Panc1 (cell line): ENCODE results near the gene EBF4. TPM values are rescaled to one million over a fixed set of nuclear protein-coding genes. Genes with fewer than 3 reads are reported as not detected.

Source experiments
- ATAC-seq: fragments of 200-7000 bp; cut with Tn5 transposase; 2 replicates; pipeline ENCODE4 v1.9.1; 2020; ENCODE audit warnings: mild to moderate bottlenecking, moderate library complexity
- BruUV-seq: library from RNA; stranded (reverse); fragments of 400-500 nt; replicated peaks from 2 replicates; lab custom pipeline; 2021; lab: Mats Ljungman, UMichigan
- CTCF ChIA-PET: fragments of 300-600 bp; sonication (Branson Sonifier 250); formaldehyde crosslinking; loops from one replicate; lab custom pipeline; 2022; ENCODE audit warnings: antibody characterized with exemption; lab: Charles Lee
- POLR2A ChIA-PET: fragments of 300-600 bp; sonication (Branson Sonifier 250); formaldehyde crosslinking; loops from one replicate; lab custom pipeline; 2022; ENCODE audit warnings: antibody characterized with exemption; lab: Charles Lee
- DNase-seq: peaks from one replicate; pipeline ENCODE4 v3.0.0-alpha.2; 2010; ENCODE audit warnings: low read depth, low spot score
- H3K27ac ChIP-seq: 2 replicates; pipeline ENCODE4 v1.5.1; 2011; ENCODE audit warnings: mild to moderate bottlenecking, low read length, inconsistent platforms
- H3K27me3 ChIP-seq: fragments of 200-500 bp; sonication (Bioruptor generic); 2 replicates; pipeline ENCODE4 v1.6.0; 2014; ENCODE audit warnings: low read length, inconsistent platforms; ENCODE audit not compliant: control insufficient read depth, insufficient read depth
- H3K36me3 ChIP-seq: fragments of 200-500 bp; sonication (Bioruptor generic); 2 replicates; pipeline ENCODE4 v1.5.1; 2014; ENCODE audit warnings: inconsistent platforms, mild to moderate bottlenecking, low read length, moderate library complexity; ENCODE audit not compliant: control insufficient read depth, insufficient read depth
- H3K4me1 ChIP-seq: 2 replicates; pipeline ENCODE4 v1.5.1; 2011; ENCODE audit warnings: inconsistent platforms, mild to moderate bottlenecking, low read length, moderate library complexity; ENCODE audit not compliant: control insufficient read depth, insufficient read depth
- H3K4me3 ChIP-seq, 2 experiments: 2 replicates each; pipeline ENCODE4 v1.5.1; 2011 to 2012; ENCODE audit warnings: low read depth in 2 of 2, low read length in 2 of 2, mild to moderate bottlenecking in 2 of 2, inconsistent platforms in 1 of 2, moderate library complexity in 1 of 2
- H3K9me3 ChIP-seq: fragments of 200-500 bp; sonication (Bioruptor generic); 2 replicates; pipeline ENCODE4 v1.5.1; 2014; ENCODE audit warnings: low read depth, mild to moderate bottlenecking, inconsistent platforms, low read length, moderate library complexity; ENCODE audit not compliant: control insufficient read depth, insufficient read depth
- CTCF ChIP-seq: fragments of 450-650 bp; IDR thresholded peaks from 2 replicates; pipeline ENCODE4 v1.5.1; 2017; ENCODE audit warnings: mild to moderate bottlenecking
- POLR2AphosphoS5 ChIP-seq: IDR thresholded peaks from 2 replicates; pipeline ENCODE4 v1.6.1; 2012; ENCODE audit warnings: mild to moderate bottlenecking, low read depth, low read length, moderate library complexity
- REST ChIP-seq, 2 experiments: IDR thresholded peaks; 2 replicates each; pipeline ENCODE4 v1.6.1; 2011 to 2012; ENCODE audit warnings: low read depth in 2 of 2, control low read depth in 1 of 2, low read length in 1 of 2, mild to moderate bottlenecking in 1 of 2, moderate library complexity in 1 of 2; ENCODE audit not compliant: insufficient read depth in 1 of 2
- SIN3A ChIP-seq: IDR thresholded peaks from 2 replicates; pipeline ENCODE4 v1.6.1; 2012; ENCODE audit warnings: low read depth, mild to moderate bottlenecking, low read length, moderate library complexity, borderline replicate concordance; ENCODE audit not compliant: insufficient read depth
- TCF7L2 ChIP-seq: IDR thresholded peaks from 2 replicates; pipeline ENCODE4 v1.6.1; 2011; ENCODE audit warnings: mild to moderate bottlenecking, low read depth, low read length, inconsistent platforms
- in situ Hi-C: cut with HindIII; loops from 2 replicates; pipeline ENCODE4 v1.10.0; 2016; ENCODE audit warnings: low sequenced_read_pairs, low pct_unique_long_range_greater_than_20kb
- intact Hi-C: fragments of 100-400 bp; cut with micrococcal nuclease; formaldehyde crosslinking; loops from one replicate; pipeline ENCODE4 v1.10.0; 2022; ENCODE audit not compliant: unreplicated experiment
- total RNA-seq: library from RNA; stranded (reverse); gene quantifications from one replicate; pipeline ENCODE4 v1.2.1, GENCODE V29; 2021; ENCODE audit not compliant: unreplicated experiment

The EBF4 gene
- total RNA-seq, 1 experiment from 2014 or later, result 6.8 TPM

GRCh38 chr20:2729251-2729713 lies 36.7 kb downstream of the EBF4 start:
- no TSS peak for BruUV-seq
- ATAC-seq (no peak), DNase-seq (no peak)
- no peaks in the 10 kb centered on the region for H3K36me3 ChIP-seq
- POLR2A ChIA-PET, result no interaction called here
- H3K27ac ChIP-seq, result no peak overlapping the region
- H3K4me3 ChIP-seq, result no peak overlapping the region
- H3K27me3 ChIP-seq, result no peaks in the 10 kb centered on the region
- in situ Hi-C loops, result no loop called here
- H3K4me1 ChIP-seq, result no peaks in the 10 kb centered on the region
- no peak for TF ChIP-seq REST (IDR thresholded peaks at IDR 0.05; ENCODE audit: insufficient read depth in 1 of 2, low read depth in 2 of 2, low read length in 1 of 2)
- no peak for TF ChIP-seq CTCF
- TF ChIP-seq SIN3A, result no peak
- no peak for TF ChIP-seq TCF7L2
- no peak for TF ChIP-seq POLR2AphosphoS5
- H3K9me3 ChIP-seq, result peaks cover 8% of the 10 kb centered on the region
- CTCF ChIA-PET, result interaction anchor here (0.5 to 0.9 kb wide), 3 partner anchors 11 to 20 kb away, joined by 3 to 4 read pairs (median 3); no protein-coding TSS in a partner anchor
- intact Hi-C loops, result no loop called here

GRCh38 chr20:2729791-2730190 lies 37.2 kb downstream of the EBF4 start:
- ATAC-seq, result no peak
- Histone ChIP-seq H3K9me3 (peaks cover 8% of the 10 kb centered on the region), H3K27me3 (no peaks in the 10 kb centered on the region), H3K27ac (no peak overlapping the region), H3K36me3 (no peaks in the 10 kb centered on the region), H3K4me1 (no peaks in the 10 kb centered on the region), H3K4me3 (no peak overlapping the region)
- DNase-seq, result no peak
- intact Hi-C loops, result no loop called here
- in situ Hi-C loops, result no loop called here
- POLR2A ChIA-PET, result no interaction called here
- TF ChIP-seq POLR2AphosphoS5 (no peak), TCF7L2 (no peak), CTCF (no peak), REST (IDR thresholded peaks at IDR 0.05; ENCODE audit: insufficient read depth in 1 of 2, low read depth in 2 of 2, low read length in 1 of 2) (no peak), SIN3A (no peak)
- CTCF ChIA-PET, result interaction anchor here (0.7 to 0.9 kb wide), 2 partner anchors 10 to 14 kb away, joined by 3 to 4 read pairs; no protein-coding TSS in a partner anchor
- no TSS peak for BruUV-seq
